Liver (tissue), 9 donors: ENCODE data around the gene CNOT4. TPM values are rescaled to one million over a fixed set of nuclear protein-coding genes. Genes with fewer than 3 reads are reported as not detected.

Source experiments
- DNase-seq: peaks from one replicate; pipeline ENCODE4 v3.0.0-alpha.2; 2017; ENCODE audit warnings: low spot score
- H3K27ac ChIP-seq, 2 donors: one replicate each; pipeline ENCODE4 v1.7.0; 2013; ENCODE audit warnings: inconsistent platforms in 2 of 2, low read length in 2 of 2, control low read depth in 1 of 2, low read depth in 1 of 2, mild to moderate bottlenecking in 1 of 2
- H3K27me3 ChIP-seq, 4 donors: one replicate each; pipeline versions ENCODE4 v1.6.1 to v1.7.0; 2013; ENCODE audit warnings: low read length in 3 of 4, inconsistent platforms in 1 of 4, mild to moderate bottlenecking in 1 of 4, moderate library complexity in 1 of 4; ENCODE audit not compliant: control insufficient read depth in 4 of 4, insufficient read depth in 4 of 4
- H3K36me3 ChIP-seq, 4 donors: one replicate each; pipeline versions ENCODE4 v1.6.1 to v1.7.0; 2013; ENCODE audit warnings: low read length in 3 of 4, mild to moderate bottlenecking in 3 of 4, low read depth in 1 of 4, moderate library complexity in 1 of 4; ENCODE audit not compliant: control insufficient read depth in 4 of 4, insufficient read depth in 3 of 4
- H3K4me1 ChIP-seq, 4 donors: one replicate each; pipeline versions ENCODE4 v1.6.1 to v1.7.0; 2013; ENCODE audit warnings: low read length in 3 of 4, mild to moderate bottlenecking in 3 of 4, moderate library complexity in 1 of 4; ENCODE audit not compliant: control insufficient read depth in 4 of 4, insufficient read depth in 4 of 4
- H3K4me3 ChIP-seq, 3 donors: one replicate each; pipeline versions ENCODE4 v1.6.1 to v1.7.0; 2013; ENCODE audit warnings: low read length in 3 of 3, control low read depth in 1 of 3, low read depth in 1 of 3, mild to moderate bottlenecking in 1 of 3
- H3K9ac ChIP-seq, 2 donors: one replicate each; pipeline ENCODE4 v1.7.0; 2013; ENCODE audit warnings: low read length in 2 of 2, mild to moderate bottlenecking in 2 of 2, moderate library complexity in 2 of 2, control low read depth in 1 of 2, low read depth in 1 of 2
- H3K9me3 ChIP-seq, 4 donors: one replicate each; pipeline versions ENCODE4 v1.6.1 to v1.7.0; 2013; ENCODE audit warnings: low read length in 3 of 4; ENCODE audit not compliant: control insufficient read depth in 4 of 4
- EGR1 ChIP-seq, 2 donors: IDR thresholded peaks; 2 replicates each; pipeline ENCODE4 v1.6.1; 2016 to 2018; ENCODE audit warnings: antibody characterized with exemption in 2 of 2, low read depth in 2 of 2
- FOXA1 ChIP-seq: IDR thresholded peaks from 2 replicates; pipeline ENCODE4 v1.6.1; 2016; ENCODE audit warnings: antibody characterized with exemption
- FOXA2 ChIP-seq: IDR thresholded peaks from 2 replicates; pipeline ENCODE4 v1.6.1; 2016; ENCODE audit warnings: antibody characterized with exemption
- GABPA ChIP-seq, 2 donors: IDR thresholded peaks in 1 of 2; conservative IDR thresholded peaks in 1 of 2; 2 replicates each; pipeline ENCODE4 v1.6.1; 2016; ENCODE audit warnings: antibody characterized with exemption in 2 of 2, mild to moderate bottlenecking in 1 of 2, moderate library complexity in 1 of 2
- HNF4A ChIP-seq, 2 donors: conservative IDR thresholded peaks; 2 replicates each; pipeline ENCODE4 v1.6.1; 2016; ENCODE audit warnings: antibody characterized with exemption in 2 of 2, mild to moderate bottlenecking in 2 of 2
- HNF4G ChIP-seq: IDR thresholded peaks from 2 replicates; pipeline ENCODE4 v1.6.1; 2016; ENCODE audit warnings: antibody characterized with exemption
- JUND ChIP-seq, 2 donors: IDR thresholded peaks; 2 replicates each; pipeline ENCODE4 v1.6.1; 2016; ENCODE audit warnings: antibody characterized with exemption in 2 of 2
- NR2F2 ChIP-seq: IDR thresholded peaks from 2 replicates; pipeline ENCODE4 v1.6.1; 2016; ENCODE audit warnings: antibody characterized with exemption
- RAD21 ChIP-seq, 2 donors: IDR thresholded peaks; 2 replicates each; pipeline ENCODE4 v1.6.1; 2016; ENCODE audit warnings: antibody characterized with exemption in 2 of 2, mild to moderate bottlenecking in 2 of 2
- RXRA ChIP-seq, 2 donors: IDR thresholded peaks; 2 replicates each; pipeline ENCODE4 v1.6.1; 2017 to 2018; ENCODE audit warnings: antibody characterized with exemption in 2 of 2, mild to moderate bottlenecking in 1 of 2
- SP1 ChIP-seq: IDR thresholded peaks from 2 replicates; pipeline ENCODE4 v1.6.1; 2018; ENCODE audit warnings: antibody characterized with exemption, mild to moderate bottlenecking
- YY1 ChIP-seq: IDR thresholded peaks from 2 replicates; pipeline ENCODE4 v1.6.1; 2016; ENCODE audit warnings: antibody characterized with exemption, mild to moderate bottlenecking
- WGBS: extraction: QIAGEN DNeasy Blood & Tissue Kit; methylation state at CpG from one replicate; pipeline ENCODE4 v1.1.7; 2013; 5-methylcytosine and 5-hydroxymethylcytosine counted together
- polyA plus RNA-seq, 2 donors: library from polyadenylated mRNA; stranded (reverse) in 1 of 2; unstranded in 1 of 2; fragments of 200-250 nt in 1 of 2; fragments of >200 nt in 1 of 2; fragmentation: Nextera tagmentation in 1 of 2; extraction: Ambion mirVana in 1 of 2; gene quantifications; one replicate each; pipeline versions ENCODE4 v1.2.1 to v1.2.3, GENCODE V29; 2013 to 2015
- total RNA-seq, 2 donors: library from RNA; depleted of rRNA; stranded (reverse); fragments of >200 nt; gene quantifications; one replicate each; pipeline ENCODE4 v1.2.3, GENCODE V29; 2014
- TF ChIP-seq, protein P1 (sequence below): IDR thresholded peaks from 2 replicates; pipeline ENCODE4 v1.6.1; 2016; ENCODE audit warnings: antibody characterized with exemption
- TF ChIP-seq, protein P2 (sequence below): IDR thresholded peaks from 2 replicates; pipeline ENCODE4 v1.6.1; 2016; ENCODE audit warnings: antibody characterized with exemption
- TF ChIP-seq, protein P3 (sequence below): IDR thresholded peaks from 2 replicates; pipeline ENCODE4 v1.6.1; 2016; ENCODE audit warnings: antibody characterized with exemption, mild to moderate bottlenecking
- TF ChIP-seq, protein P4 (sequence below): fragments of 150-350 bp; IDR thresholded peaks from 2 replicates; pipeline ENCODE4 v1.5.1; 2017; ENCODE audit warnings: improper control_type of control experiment, low read depth, low read length; ENCODE audit not compliant: missing input control
- donor health status: healthy.
- donor health status: healthy.
- donor health status: healthy.
- donor health status: healthy.
- donor health status: healthy.

Gene CNOT4, protein sequence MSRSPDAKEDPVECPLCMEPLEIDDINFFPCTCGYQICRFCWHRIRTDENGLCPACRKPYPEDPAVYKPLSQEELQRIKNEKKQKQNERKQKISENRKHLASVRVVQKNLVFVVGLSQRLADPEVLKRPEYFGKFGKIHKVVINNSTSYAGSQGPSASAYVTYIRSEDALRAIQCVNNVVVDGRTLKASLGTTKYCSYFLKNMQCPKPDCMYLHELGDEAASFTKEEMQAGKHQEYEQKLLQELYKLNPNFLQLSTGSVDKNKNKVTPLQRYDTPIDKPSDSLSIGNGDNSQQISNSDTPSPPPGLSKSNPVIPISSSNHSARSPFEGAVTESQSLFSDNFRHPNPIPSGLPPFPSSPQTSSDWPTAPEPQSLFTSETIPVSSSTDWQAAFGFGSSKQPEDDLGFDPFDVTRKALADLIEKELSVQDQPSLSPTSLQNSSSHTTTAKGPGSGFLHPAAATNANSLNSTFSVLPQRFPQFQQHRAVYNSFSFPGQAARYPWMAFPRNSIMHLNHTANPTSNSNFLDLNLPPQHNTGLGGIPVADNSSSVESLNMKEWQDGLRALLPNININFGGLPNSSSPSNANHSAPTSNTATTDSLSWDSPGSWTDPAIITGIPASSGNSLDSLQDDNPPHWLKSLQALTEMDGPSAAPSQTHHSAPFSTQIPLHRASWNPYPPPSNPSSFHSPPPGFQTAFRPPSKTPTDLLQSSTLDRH
- 10 to 100 TPM in 1 of 2 donors, 1 to 10 TPM in 1; 6.9 to 11.1 TPM for total RNA-seq
- polyA plus RNA-seq: 10 to 100 TPM in 1 of 2 donors, 1 to 10 TPM in 1; 3.7 to 10.3 TPM

DNA sequence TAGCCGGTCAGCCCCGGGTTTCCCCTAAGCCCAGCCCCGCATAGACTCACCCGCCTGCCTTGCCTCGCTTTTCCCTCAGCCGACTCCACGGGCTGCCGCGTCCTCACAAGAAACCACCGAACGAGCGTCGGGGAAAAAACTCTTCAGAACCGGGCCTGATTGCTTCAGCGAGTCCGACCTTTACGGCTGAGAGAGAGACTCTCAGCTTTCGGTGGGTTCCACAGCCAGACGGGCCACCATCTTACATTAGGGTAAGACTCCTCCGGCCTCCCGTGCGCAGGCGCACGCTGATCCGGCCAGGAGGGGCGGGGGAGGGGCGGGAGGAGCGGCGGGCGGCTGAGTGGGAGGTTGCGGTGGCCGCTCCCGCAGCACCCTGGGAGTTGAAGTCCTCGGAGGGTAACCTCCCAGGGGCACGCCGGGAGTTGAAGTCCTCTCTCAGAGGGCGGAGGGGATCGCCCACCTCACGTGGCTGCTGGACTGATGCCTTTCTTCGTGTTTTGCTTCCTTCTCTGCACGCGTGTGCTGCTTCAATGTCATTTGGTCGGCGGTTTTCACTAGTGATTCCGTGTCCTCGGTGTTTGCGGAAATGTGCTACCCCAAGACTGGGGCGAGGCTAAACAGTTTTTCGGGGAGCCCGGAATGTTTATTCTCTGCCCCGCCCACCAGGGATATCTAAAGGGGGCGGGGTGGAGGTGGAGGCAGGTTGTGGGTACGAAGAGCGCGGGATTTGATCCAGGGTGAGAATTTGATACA is at the start of gene CNOT4:
CNOT4 (minus strand) TSS at position 264 of the 753 bp plus-strand sequence. CDS start 71,771 bp downstream, outside the sequence.
- Histone ChIP-seq H3K9ac (peak within 1 kb of the TSS; percentile 83 to 88), H3K27me3 (no peaks in the 10 kb centered on the region), H3K4me3 (peak within 1 kb of the TSS; percentile 63 to 99 (median 87)), H3K9me3 (no peaks in the 10 kb centered on the region), H3K27ac (peak within 1 kb of the TSS; percentile 79 to 80), H3K36me3 (no peaks in the 10 kb centered on the region), H3K4me1 (peaks cover 2 to 33% (median 23%) of the 10 kb centered on the region in 4 donors)
- DNase-seq: peak; percentile 97
- under 1% methylated on average over 55 of the region's 55 CpGs for WGBS
- peak in 1 of 2 donors; percentile 20 for TF ChIP-seq RXRA (IDR thresholded peaks at IDR 0.05)
- peak; percentile 96 for TF ChIP-seq YY1
- no peak for TF ChIP-seq JUND (IDR thresholded peaks at IDR 0.05)
- TF ChIP-seq NR2F2: peak; percentile 26
- peak in 1 of 2 donors; percentile 28 for TF ChIP-seq EGR1 (IDR thresholded peaks at IDR 0.05; ENCODE audit: low read depth in 2 of 2)
- peak in 1 of 2 donors; percentile 55 for TF ChIP-seq GABPA (IDR thresholded peaks at IDR 0.05 in 1 of 2, conservative IDR thresholded peaks at IDR 0.05 in 1 of 2)
- no peak for TF ChIP-seq RAD21 (IDR thresholded peaks at IDR 0.05)
- peak in 1 of 2 donors; percentile 8 for TF ChIP-seq HNF4A (conservative IDR thresholded peaks at IDR 0.05)
- TF ChIP-seq, protein P1, sequence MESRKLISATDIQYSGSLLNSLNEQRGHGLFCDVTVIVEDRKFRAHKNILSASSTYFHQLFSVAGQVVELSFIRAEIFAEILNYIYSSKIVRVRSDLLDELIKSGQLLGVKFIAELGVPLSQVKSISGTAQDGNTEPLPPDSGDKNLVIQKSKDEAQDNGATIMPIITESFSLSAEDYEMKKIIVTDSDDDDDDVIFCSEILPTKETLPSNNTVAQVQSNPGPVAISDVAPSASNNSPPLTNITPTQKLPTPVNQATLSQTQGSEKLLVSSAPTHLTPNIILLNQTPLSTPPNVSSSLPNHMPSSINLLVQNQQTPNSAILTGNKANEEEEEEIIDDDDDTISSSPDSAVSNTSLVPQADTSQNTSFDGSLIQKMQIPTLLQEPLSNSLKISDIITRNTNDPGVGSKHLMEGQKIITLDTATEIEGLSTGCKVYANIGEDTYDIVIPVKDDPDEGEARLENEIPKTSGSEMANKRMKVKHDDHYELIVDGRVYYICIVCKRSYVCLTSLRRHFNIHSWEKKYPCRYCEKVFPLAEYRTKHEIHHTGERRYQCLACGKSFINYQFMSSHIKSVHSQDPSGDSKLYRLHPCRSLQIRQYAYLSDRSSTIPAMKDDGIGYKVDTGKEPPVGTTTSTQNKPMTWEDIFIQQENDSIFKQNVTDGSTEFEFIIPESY: peak; percentile 82
- TF ChIP-seq SP1: peak; percentile 50
- TF ChIP-seq, protein P2, sequence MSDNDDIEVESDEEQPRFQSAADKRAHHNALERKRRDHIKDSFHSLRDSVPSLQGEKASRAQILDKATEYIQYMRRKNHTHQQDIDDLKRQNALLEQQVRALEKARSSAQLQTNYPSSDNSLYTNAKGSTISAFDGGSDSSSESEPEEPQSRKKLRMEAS: peak; percentile 84

DNA sequence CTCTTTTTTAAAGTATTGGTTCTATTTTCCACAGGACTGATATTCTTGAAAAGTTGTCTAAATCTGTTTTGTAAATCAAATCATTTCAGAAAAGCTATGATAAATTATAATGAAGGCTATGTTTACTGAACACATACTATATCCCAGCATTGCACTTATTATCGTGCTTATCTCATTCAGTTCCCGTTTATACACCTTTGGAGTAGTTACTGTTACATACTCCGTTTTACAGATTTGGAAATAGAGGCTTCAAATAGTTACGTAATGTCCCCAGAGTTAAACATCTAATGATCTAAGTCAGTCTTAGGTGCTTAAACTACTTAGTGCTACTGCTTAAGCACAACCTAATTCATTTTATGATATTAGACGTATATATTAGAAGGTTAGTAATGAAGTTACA is 49.0 kb upstream of the CNOT4 start:
- Histone ChIP-seq H3K4me3 (peak overlapping the region; percentile 77 to 98 (median 90)), H3K36me3 (no peaks in the 10 kb centered on the region), H3K27me3 (no peaks in the 10 kb centered on the region), H3K4me1 (peaks cover 1 to 15% (median 9%) of the 10 kb centered on the region in 4 donors), H3K27ac (peak overlapping the region in 1 of 2 donors; percentile 93), H3K9me3 (no peaks in the 10 kb centered on the region), H3K9ac (peak overlapping the region in 1 of 2 donors; percentile 43)
- WGBS: 57% methylated on average over 5 of the region's 5 CpGs
- no peak for DNase-seq
- TF ChIP-seq RAD21 (IDR thresholded peaks at IDR 0.05) (no peak), SP1 (no peak), FOXA1 (no peak), FOXA2 (no peak), RXRA (IDR thresholded peaks at IDR 0.05) (no peak), HNF4G (no peak), GABPA (IDR thresholded peaks at IDR 0.05 in 1 of 2, conservative IDR thresholded peaks at IDR 0.05 in 1 of 2) (no peak), JUND (IDR thresholded peaks at IDR 0.05) (no peak), YY1 (no peak), EGR1 (IDR thresholded peaks at IDR 0.05; ENCODE audit: low read depth in 2 of 2) (no peak)
- TF ChIP-seq, protein P2: no peak
- TF ChIP-seq, protein P3, sequence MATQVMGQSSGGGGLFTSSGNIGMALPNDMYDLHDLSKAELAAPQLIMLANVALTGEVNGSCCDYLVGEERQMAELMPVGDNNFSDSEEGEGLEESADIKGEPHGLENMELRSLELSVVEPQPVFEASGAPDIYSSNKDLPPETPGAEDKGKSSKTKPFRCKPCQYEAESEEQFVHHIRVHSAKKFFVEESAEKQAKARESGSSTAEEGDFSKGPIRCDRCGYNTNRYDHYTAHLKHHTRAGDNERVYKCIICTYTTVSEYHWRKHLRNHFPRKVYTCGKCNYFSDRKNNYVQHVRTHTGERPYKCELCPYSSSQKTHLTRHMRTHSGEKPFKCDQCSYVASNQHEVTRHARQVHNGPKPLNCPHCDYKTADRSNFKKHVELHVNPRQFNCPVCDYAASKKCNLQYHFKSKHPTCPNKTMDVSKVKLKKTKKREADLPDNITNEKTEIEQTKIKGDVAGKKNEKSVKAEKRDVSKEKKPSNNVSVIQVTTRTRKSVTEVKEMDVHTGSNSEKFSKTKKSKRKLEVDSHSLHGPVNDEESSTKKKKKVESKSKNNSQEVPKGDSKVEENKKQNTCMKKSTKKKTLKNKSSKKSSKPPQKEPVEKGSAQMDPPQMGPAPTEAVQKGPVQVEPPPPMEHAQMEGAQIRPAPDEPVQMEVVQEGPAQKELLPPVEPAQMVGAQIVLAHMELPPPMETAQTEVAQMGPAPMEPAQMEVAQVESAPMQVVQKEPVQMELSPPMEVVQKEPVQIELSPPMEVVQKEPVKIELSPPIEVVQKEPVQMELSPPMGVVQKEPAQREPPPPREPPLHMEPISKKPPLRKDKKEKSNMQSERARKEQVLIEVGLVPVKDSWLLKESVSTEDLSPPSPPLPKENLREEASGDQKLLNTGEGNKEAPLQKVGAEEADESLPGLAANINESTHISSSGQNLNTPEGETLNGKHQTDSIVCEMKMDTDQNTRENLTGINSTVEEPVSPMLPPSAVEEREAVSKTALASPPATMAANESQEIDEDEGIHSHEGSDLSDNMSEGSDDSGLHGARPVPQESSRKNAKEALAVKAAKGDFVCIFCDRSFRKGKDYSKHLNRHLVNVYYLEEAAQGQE: no peak
- TF ChIP-seq, protein P1: no peak
- TF ChIP-seq, protein P4, sequence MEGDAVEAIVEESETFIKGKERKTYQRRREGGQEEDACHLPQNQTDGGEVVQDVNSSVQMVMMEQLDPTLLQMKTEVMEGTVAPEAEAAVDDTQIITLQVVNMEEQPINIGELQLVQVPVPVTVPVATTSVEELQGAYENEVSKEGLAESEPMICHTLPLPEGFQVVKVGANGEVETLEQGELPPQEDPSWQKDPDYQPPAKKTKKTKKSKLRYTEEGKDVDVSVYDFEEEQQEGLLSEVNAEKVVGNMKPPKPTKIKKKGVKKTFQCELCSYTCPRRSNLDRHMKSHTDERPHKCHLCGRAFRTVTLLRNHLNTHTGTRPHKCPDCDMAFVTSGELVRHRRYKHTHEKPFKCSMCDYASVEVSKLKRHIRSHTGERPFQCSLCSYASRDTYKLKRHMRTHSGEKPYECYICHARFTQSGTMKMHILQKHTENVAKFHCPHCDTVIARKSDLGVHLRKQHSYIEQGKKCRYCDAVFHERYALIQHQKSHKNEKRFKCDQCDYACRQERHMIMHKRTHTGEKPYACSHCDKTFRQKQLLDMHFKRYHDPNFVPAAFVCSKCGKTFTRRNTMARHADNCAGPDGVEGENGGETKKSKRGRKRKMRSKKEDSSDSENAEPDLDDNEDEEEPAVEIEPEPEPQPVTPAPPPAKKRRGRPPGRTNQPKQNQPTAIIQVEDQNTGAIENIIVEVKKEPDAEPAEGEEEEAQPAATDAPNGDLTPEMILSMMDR: no peak
